B cell (primary cell): ENCODE measurements around the gene CMTM7. TPM values are rescaled to one million over a fixed set of nuclear protein-coding genes. Genes with fewer than 3 reads are reported as not detected.

ENCODE experiments used
- ATAC-seq: fragments of 200-7000 bp; cut with Tn5 transposase; one replicate; pipeline ENCODE4 v1.10.0; 2021; ENCODE audit warnings: low read depth, mild to moderate bottlenecking, moderate number of reproducible peaks, moderate library complexity
- CTCF ChIA-PET: fragments of 350-600 bp; sonication (Branson Sonifier 250); formaldehyde crosslinking; loops from one replicate; lab custom pipeline; 2021; ENCODE audit warnings: antibody characterized with exemption, inconsistent platforms; lab: Charles Lee
- POLR2A ChIA-PET: fragments of 350-600 bp; sonication (Branson Sonifier 250); formaldehyde crosslinking; loops from one replicate; lab custom pipeline; 2021; ENCODE audit warnings: antibody characterized with exemption; lab: Charles Lee
- DNase-seq: peaks from one replicate; pipeline ENCODE4 v3.0.0; 2013
- H2AFZ ChIP-seq: 2 replicates; pipeline ENCODE4 v1.6.1; 2012; ENCODE audit warnings: mild to moderate bottlenecking, low read depth, low read length; ENCODE audit not compliant: insufficient read depth, poor library complexity, severe bottlenecking
- H3K27ac ChIP-seq, 2 donors: 1 replicate in 1 of 2; 2 replicates in 1 of 2; pipeline ENCODE4 v1.5.1; 2012 to 2013; ENCODE audit warnings: low read length in 2 of 2, mild to moderate bottlenecking in 2 of 2, moderate library complexity in 1 of 2
- H3K27me3 ChIP-seq, 4 experiments: fragments of 200-600 bp in 1 of 4; sonication (generic) in 1 of 4; replicated peaks in 1 of 4; 1 replicate in 2 of 4; 2 replicates in 2 of 4; pipeline versions ENCODE4 v1.6.1 to v1.7.0; 2013 to 2016; ENCODE audit warnings: low read length in 3 of 4, mild to moderate bottlenecking in 2 of 4, mixed read lengths in 1 of 4, moderate library complexity in 1 of 4; ENCODE audit not compliant: insufficient read depth in 4 of 4, control insufficient read depth in 3 of 4; ENCODE audit errors: control extremely low read depth in 1 of 4
- H3K36me3 ChIP-seq, 2 experiments: replicated peaks in 1 of 2; 1 replicate in 1 of 2; 2 replicates in 1 of 2; pipeline versions ENCODE4 v1.6.1 to v1.7.1; 2013; ENCODE audit warnings: low read length in 1 of 2; ENCODE audit not compliant: insufficient read depth in 2 of 2, control insufficient read depth in 1 of 2; ENCODE audit errors: control extremely low read depth in 1 of 2, extremely low read depth in 1 of 2
- H3K4me1 ChIP-seq, 2 donors: fragments of 200-600 bp in 1 of 2; sonication (generic) in 1 of 2; 1 replicate in 1 of 2; 2 replicates in 1 of 2; pipeline versions ENCODE4 v1.5.1 to v1.6.1; 2013 to 2017; ENCODE audit warnings: low read length in 2 of 2; ENCODE audit not compliant: control insufficient read depth in 2 of 2, insufficient read depth in 2 of 2
- H3K4me2 ChIP-seq: replicated peaks from 2 replicates; pipeline ENCODE3; 2012; ENCODE audit warnings: mild to moderate bottlenecking, low read depth, low read length; ENCODE audit not compliant: poor library complexity, severe bottlenecking
- H3K4me3 ChIP-seq, 5 experiments: fragments of 200-600 bp in 1 of 5; sonication (generic) in 1 of 5; 1 replicate in 3 of 5; 2 replicates in 2 of 5; pipeline versions ENCODE4 v1.5.1 to v1.7.0; 2011 to 2016; ENCODE audit warnings: low read length in 4 of 5, mild to moderate bottlenecking in 4 of 5, low read depth in 2 of 5, control low read depth in 1 of 5, moderate library complexity in 1 of 5; ENCODE audit not compliant: insufficient read depth in 1 of 5; ENCODE audit errors: control extremely low read depth in 1 of 5, extremely low read depth in 1 of 5
- H3K79me2 ChIP-seq: fragments of 200-600 bp; sonication (generic); one replicate; pipeline ENCODE4 v1.6.0; 2016; ENCODE audit warnings: low read length; ENCODE audit not compliant: control insufficient read depth, insufficient read depth
- H3K9ac ChIP-seq: fragments of 200-600 bp; sonication (generic); 2 replicates; pipeline ENCODE4 v1.6.1; 2017; ENCODE audit warnings: mild to moderate bottlenecking, low read length, moderate library complexity
- H3K9me3 ChIP-seq, 3 donors: one replicate each; pipeline versions ENCODE4 v1.6.1 to v1.7.1; 2013; ENCODE audit warnings: low read length in 2 of 3; ENCODE audit not compliant: control insufficient read depth in 2 of 3, insufficient read depth in 1 of 3; ENCODE audit errors: control extremely low read depth in 1 of 3
- H4K20me1 ChIP-seq: 2 replicates; pipeline ENCODE4 v1.6.0; 2012; ENCODE audit warnings: mild to moderate bottlenecking, low read length; ENCODE audit not compliant: insufficient read depth, control insufficient read depth, poor library complexity, severe bottlenecking
- H3K27ac Mint-ChIP-seq: one replicate; pipeline ENCODE4 v1.8.0; 2021; ENCODE audit warnings: mixed read lengths
- H3K27me3 Mint-ChIP-seq: one replicate; pipeline ENCODE4 v1.8.0; 2021; ENCODE audit warnings: mixed read lengths
- H3K4me1 Mint-ChIP-seq: one replicate; pipeline ENCODE4 v1.8.0; 2021; ENCODE audit warnings: mixed read lengths
- H3K4me3 Mint-ChIP-seq: one replicate; pipeline ENCODE4 v1.8.0; 2021; ENCODE audit warnings: mixed read lengths
- H3K9me3 Mint-ChIP-seq: one replicate; pipeline ENCODE4 v1.8.0; 2022; ENCODE audit warnings: mixed read lengths; ENCODE audit not compliant: insufficient read depth
- EZH2 ChIP-seq: IDR thresholded peaks from 2 replicates; pipeline ENCODE4 v1.6.1; 2012; ENCODE audit warnings: borderline replicate concordance, low read depth, mild to moderate bottlenecking, moderate library complexity, low read length; ENCODE audit not compliant: insufficient read depth, poor library complexity, severe bottlenecking
- WGBS: methylation state at CpG from one replicate; pipeline ENCODE4 v1.1.5; 2013; ENCODE audit warnings: missing lambda C conversion rate; ENCODE audit not compliant: insufficient coverage; 5-methylcytosine and 5-hydroxymethylcytosine counted together
- intact Hi-C: fragments of 100-400 bp; cut with micrococcal nuclease; formaldehyde crosslinking; loops from one replicate; pipeline ENCODE4 v1.10.0; 2022
- polyA plus RNA-seq: library from polyadenylated mRNA; depleted of rRNA; stranded (reverse); fragments of >200 nt; gene quantifications from 2 replicates; pipeline ENCODE4 v1.2.3, GENCODE V29; 2012
- total RNA-seq, 2 donors: library from RNA; stranded (reverse); fragments of 120-200 nt in 1 of 2; gene quantifications; 1 replicate in 1 of 2; 2 replicates in 1 of 2; pipeline versions ENCODE4 v1.2.3 to v1.2.4, GENCODE V29; 2013 to 2022
- TF ChIP-seq, protein P1 (sequence below): fragments of 200-600 bp; IDR thresholded peaks from one replicate; pipeline ENCODE4 v1.8.0; 2022; ENCODE audit warnings: antibody characterized with exemption, mild to moderate bottlenecking

Gene CMTM7
- total and polyA plus RNA-seq, 2 donors (not counting 1 experiment from before 2014, with no cell fraction given) = 71.5 to 76.1 TPM

DNA sequence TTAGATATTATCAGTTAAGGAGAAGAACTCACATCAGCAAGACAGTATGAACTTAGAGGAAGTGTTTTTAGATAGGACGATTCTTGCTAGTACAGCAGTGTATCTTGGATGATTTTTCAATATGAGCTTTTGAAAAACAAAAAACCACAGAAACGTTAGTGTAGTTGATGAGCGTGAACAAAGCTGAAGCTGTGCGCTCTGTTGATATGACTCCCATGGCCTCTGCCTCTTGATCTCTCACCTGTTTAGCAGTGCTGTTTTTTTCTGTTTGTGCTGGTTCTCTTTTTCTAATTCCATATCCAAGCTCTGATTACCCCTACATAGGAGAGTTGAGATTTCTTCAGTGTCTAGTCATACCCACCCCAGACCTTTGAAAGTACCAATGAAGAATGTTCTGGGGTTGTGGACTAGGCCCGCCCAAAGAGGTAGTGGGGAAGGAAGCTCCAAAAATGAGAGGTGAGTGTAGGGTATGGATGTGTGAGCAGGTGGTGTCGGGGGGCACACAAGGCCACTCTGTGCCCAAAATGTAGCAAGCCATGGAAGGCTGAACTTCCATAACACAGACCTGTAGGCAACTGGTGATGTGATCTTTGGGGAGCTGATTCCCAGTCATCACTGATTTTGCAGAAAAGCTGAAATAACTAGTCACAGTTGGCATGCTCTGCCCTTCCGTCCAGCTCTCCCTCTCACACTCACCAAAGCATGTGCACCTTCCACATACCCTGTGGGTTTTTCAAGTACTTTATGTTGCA is 20.0 kb upstream of the CMTM7 start:
- H3K79me2 ChIP-seq = no peaks in the 10 kb centered on the region
- no peak for DNase-seq
- intact Hi-C loops = loop anchor here (10.0 kb wide), 1 partner anchor 203 kb away; the partner anchor contains the start of gene DYNC1LI1
- H3K9me3 ChIP-seq = no peaks in the 10 kb centered on the region
- H3K27me3 ChIP-seq = peaks cover 0 to 5% (median 0%) of the 10 kb centered on the region in 4 experiments
- TF ChIP-seq, protein P1, sequence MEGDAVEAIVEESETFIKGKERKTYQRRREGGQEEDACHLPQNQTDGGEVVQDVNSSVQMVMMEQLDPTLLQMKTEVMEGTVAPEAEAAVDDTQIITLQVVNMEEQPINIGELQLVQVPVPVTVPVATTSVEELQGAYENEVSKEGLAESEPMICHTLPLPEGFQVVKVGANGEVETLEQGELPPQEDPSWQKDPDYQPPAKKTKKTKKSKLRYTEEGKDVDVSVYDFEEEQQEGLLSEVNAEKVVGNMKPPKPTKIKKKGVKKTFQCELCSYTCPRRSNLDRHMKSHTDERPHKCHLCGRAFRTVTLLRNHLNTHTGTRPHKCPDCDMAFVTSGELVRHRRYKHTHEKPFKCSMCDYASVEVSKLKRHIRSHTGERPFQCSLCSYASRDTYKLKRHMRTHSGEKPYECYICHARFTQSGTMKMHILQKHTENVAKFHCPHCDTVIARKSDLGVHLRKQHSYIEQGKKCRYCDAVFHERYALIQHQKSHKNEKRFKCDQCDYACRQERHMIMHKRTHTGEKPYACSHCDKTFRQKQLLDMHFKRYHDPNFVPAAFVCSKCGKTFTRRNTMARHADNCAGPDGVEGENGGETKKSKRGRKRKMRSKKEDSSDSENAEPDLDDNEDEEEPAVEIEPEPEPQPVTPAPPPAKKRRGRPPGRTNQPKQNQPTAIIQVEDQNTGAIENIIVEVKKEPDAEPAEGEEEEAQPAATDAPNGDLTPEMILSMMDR = no peak
- no peak for TF ChIP-seq EZH2
- no peaks in the 10 kb centered on the region for H3K36me3 ChIP-seq
- Mint-ChIP-seq H3K4me3 (peak overlapping the region; percentile 47), H3K27ac (peak overlapping the region; percentile 86), H3K4me1 (peaks cover 28% of the 10 kb centered on the region), H3K9me3 (no peaks in the 10 kb centered on the region), H3K27me3 (peaks cover 2% of the 10 kb centered on the region)
- POLR2A ChIA-PET = interaction anchor here (0.7 to 1.1 kb wide), 3 partner anchors 13 to 632 kb away, joined by 4 to 6 read pairs (median 4); partner anchors contain the start of gene CMTM7
- H3K9ac ChIP-seq = no peak overlapping the region
- H3K4me2 ChIP-seq = peak overlapping the region; percentile 35
- CTCF ChIA-PET = interaction anchor here (0.6 to 7.2 kb wide), 10 partner anchors 8 to 1729 kb away, joined by 3 to 238 read pairs (median 4); no protein-coding TSS in a partner anchor
- H3K4me1 ChIP-seq = peaks cover 32% of the 10 kb centered on the region in 2 donors
- H2AFZ ChIP-seq = peak overlapping the region; percentile 58
- peak; percentile 70 for ATAC-seq
- H3K4me3 ChIP-seq = no peak overlapping the region
- 32% methylated on average over 3 of the region's 7 CpGs for WGBS
- H3K27ac ChIP-seq = peak overlapping the region; percentile 27 to 59
- H4K20me1 ChIP-seq = no peaks in the 10 kb centered on the region

DNA sequence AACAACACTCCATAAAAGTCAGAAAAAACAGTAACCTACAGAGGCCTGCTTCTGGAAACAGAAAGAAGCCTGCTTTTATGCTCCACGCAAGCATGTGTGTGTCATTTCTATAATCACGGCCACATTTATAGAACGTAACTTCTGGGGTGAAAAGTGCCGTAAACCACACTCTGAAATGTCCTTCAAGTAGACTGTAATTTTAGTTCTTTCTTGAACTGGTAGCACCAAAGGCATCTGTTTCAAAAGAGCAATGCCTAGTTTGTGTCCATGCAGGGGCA is 19.5 kb upstream of the CMTM7 start:
- Histone ChIP-seq H4K20me1 (no peaks in the 10 kb centered on the region), H3K27me3 (peaks cover 0 to 2% (median 0%) of the 10 kb centered on the region in 4 experiments), H3K27ac (no peak overlapping the region), H3K4me2 (peak overlapping the region; percentile 35), H3K4me1 (peaks cover 27 to 28% of the 10 kb centered on the region in 2 donors), H3K9me3 (no peaks in the 10 kb centered on the region), H3K9ac (no peak overlapping the region), H3K79me2 (no peaks in the 10 kb centered on the region), H3K4me3 (no peak overlapping the region), H2AFZ (peak overlapping the region; percentile 58), H3K36me3 (no peaks in the 10 kb centered on the region)
- Mint-ChIP-seq H3K27ac (peak overlapping the region; percentile 86), H3K27me3 (peaks cover 4% of the 10 kb centered on the region), H3K4me3 (no peak overlapping the region), H3K4me1 (peaks cover 26% of the 10 kb centered on the region), H3K9me3 (no peaks in the 10 kb centered on the region)
- ChIA-PET POLR2A (no interaction called here), CTCF (interaction anchor here (0.6 to 7.2 kb wide), 8 partner anchors 9 to 1730 kb away, joined by 3 to 238 read pairs (median 4); no protein-coding TSS in a partner anchor)
- DNase-seq = no peak
- intact Hi-C loops = loop anchor here (10.0 kb wide), 1 partner anchor 203 kb away; the partner anchor contains the start of gene DYNC1LI1
- 85% methylated on average over 4 of the region's 4 CpGs for WGBS
- TF ChIP-seq, protein P1 = no peak
- TF ChIP-seq EZH2 = no peak
- no peak for ATAC-seq
